ENCODE measurements around the gene DPM2.
A peak's percentile ranks its signal among the peaks of the same experiment; 100 is the strongest.

GRCh38 chr9:127942216-127943010 lies 4.8 kb upstream of the DPM2 start:
- TF ChIP-seq YY1 (IDR thresholded peaks at IDR 0.05; ENCODE audit: low read depth) (no peak), TAF1 (IDR thresholded peaks at IDR 0.05; ENCODE audit: low read depth) (no peak), RAD21 (IDR thresholded peaks at IDR 0.05; ENCODE audit: low read depth) (peak; percentile 53; the same call in 1 of the 2 replicates), USF1 (IDR thresholded peaks at IDR 0.05) (no peak), EP300 (IDR thresholded peaks at IDR 0.05; ENCODE audit: borderline replicate concordance) (no peak), ZBTB7A (IDR thresholded peaks at IDR 0.05; ENCODE audit: low read depth) (peak; percentile 98), TCF12 (IDR thresholded peaks at IDR 0.05; ENCODE audit: low read depth) (no peak), CREB1 (IDR thresholded peaks at IDR 0.05; ENCODE audit: low read depth) (no peak), CEBPB (IDR thresholded peaks at IDR 0.05) (no peak), REST (IDR thresholded peaks at IDR 0.05; ENCODE audit: low read depth) (no peak)
